Measurements from ENCODE around the gene HDAC4.

- TF ChIP-seq POLR2A (IDR thresholded peaks at IDR 0.05) = no peak
- no peak for TF ChIP-seq CTCF (IDR thresholded peaks at IDR 0.05)
These were observed 255.7 kb downstream of the HDAC4 start for GRCh38 chr2:239145106-239145505.

Measured in tibial nerve (tissue), 3 donors.